Measurements from ENCODE around the gene SDS. TPM values are rescaled to one million over a fixed set of nuclear protein-coding genes. Genes with fewer than 3 reads are reported as not detected.

SDS gene
- total and polyA plus RNA-seq, 2 experiments from 2014 or later = 0.57 TPM; not detected in 1

- TF ChIP-seq EZH2phosphoT487 (IDR thresholded peaks at IDR 0.05; ENCODE audit: unreplicated experiment) = no peak
- TF ChIP-seq JUNB (IDR thresholded peaks at IDR 0.05; ENCODE audit: unreplicated experiment) = no peak
- no peak for TF ChIP-seq CREB1 (CRISPR knock-in tag; IDR thresholded peaks at IDR 0.05; ENCODE audit: low read depth)
- no peak for TF ChIP-seq ZNF462 (CRISPR knock-in tag; IDR thresholded peaks at IDR 0.05)
These were observed 20.8 kb upstream of the SDS start (continued) for GRCh38 chr12:113424456-113424855.

- H3K36me3 Mint-ChIP-seq (ENCODE audit: low read depth) = no peaks in the 10 kb centered on the region
- Histone ChIP-seq H3K27me3 (ENCODE audit: insufficient read depth) (no peaks in the 10 kb centered on the region), H3K4me3 (no peak overlapping the region), H3K36me3 (ENCODE audit: insufficient read depth) (no peaks in the 10 kb centered on the region), H4K20me1 (replicated peaks; ENCODE audit: insufficient read depth) (no peaks in the 10 kb centered on the region), H3K4me2 (no peak overlapping the region), H3K9me2 (ENCODE audit: insufficient read depth) (no peaks in the 10 kb centered on the region), H3K79me2 (replicated peaks; ENCODE audit: insufficient read depth) (no peaks in the 10 kb centered on the region), H3F3A (replicated peaks; ENCODE audit: low read depth) (0 out of 2 replicates have a peak, but pooled peaks cover 3% of the 10 kb centered on the region), H3K27ac (ENCODE audit: low read depth) (no peak overlapping the region), H3K4me1 (ENCODE audit: insufficient read depth) (0 out of 2 replicates have a peak, but pooled peaks cover 8% of the 10 kb centered on the region), H2AFZ (no peak overlapping the region)
- no peak overlapping the region for H3K27ac Mint-ChIP-seq
- no peaks in the 10 kb centered on the region for H3K9me3 Mint-ChIP-seq
- DNase-seq (ENCODE audit: low spot score) (no peak), ATAC-seq (no peak)
- H3K4me1 Mint-ChIP-seq = peaks cover 14% of the 10 kb centered on the region
- H3K4me3 Mint-ChIP-seq = no peak overlapping the region; the same call in 2 of the 3 replicates
- peaks cover 26% of the 10 kb centered on the region for H3K27me3 Mint-ChIP-seq (ENCODE audit: insufficient read depth, low read depth, poor library complexity)
- TF ChIP-seq NANOG (IDR thresholded peaks at IDR 0.05; ENCODE audit: borderline replicate concordance) = no peak
- TF ChIP-seq ZNF114 (CRISPR knock-in tag; IDR thresholded peaks at IDR 0.05) = no peak
- TF ChIP-seq EZH2phosphoT487 (IDR thresholded peaks at IDR 0.05; ENCODE audit: unreplicated experiment) = no peak
- TF ChIP-seq JUNB (IDR thresholded peaks at IDR 0.05; ENCODE audit: unreplicated experiment) = no peak
- TF ChIP-seq ZNF462 (CRISPR knock-in tag; IDR thresholded peaks at IDR 0.05) = no peak
- no peak for TF ChIP-seq STAT1 (IDR thresholded peaks at IDR 0.05; ENCODE audit: unreplicated experiment)
- TF ChIP-seq EZH2 (IDR thresholded peaks at IDR 0.05; ENCODE audit: low read depth, unreplicated experiment) = no peak
- TF ChIP-seq POLR2AphosphoS5 (IDR thresholded peaks at IDR 0.05; ENCODE audit: low read depth) = no peak
These were observed 19.4 kb upstream of the SDS start for GRCh38 chr12:113422886-113423669.

All from GM23338 (cell line).